ENCODE measurements around the gene ARF3.

The ARF3 gene

GRCh38 chr12:48980953-48981756, 23.9 kb upstream of the ARF3 start:
- no peak for DNase-seq

GRCh38 chr12:48980389-48980952, 23.2 kb upstream of the ARF3 start:
- DNase-seq: no peak

GRCh38 chr12:48979602-48980388, 22.5 kb upstream of the ARF3 start:
- no peak for DNase-seq

- no peak for DNase-seq
Measured at GRCh38 chr12:48978741-48979601, 21.7 kb upstream of the ARF3 start.

- no peak for DNase-seq
Measured at GRCh38 chr12:48978291-48978740, 21.0 kb upstream of the ARF3 start, which contains the start of gene WNT1. Gene WNT1 (plus strand): TSS chr12:48978322. CDS start chr12:48978651, 329 bp downstream.

GRCh38 chr12:48977290-48978281, 20.3 kb upstream of the ARF3 start:
- DNase-seq: no peak

GRCh38 chr12:48973941-48974673, 16.8 kb upstream of the ARF3 start:
- no peak for DNase-seq

GRCh38 chr12:48973531-48973930, 16.2 kb upstream of the ARF3 start:
- no peak for DNase-seq

GRCh38 chr12:48972952-48973483, 15.7 kb upstream of the ARF3 start:
- no peak for DNase-seq

GRCh38 chr12:48972213-48972951, 15.1 kb upstream of the ARF3 start:
- no peak for DNase-seq

- no peak for DNase-seq
Measured at GRCh38 chr12:48970702-48971334, 13.5 kb upstream of the ARF3 start.

- DNase-seq: no peak
Measured at GRCh38 chr12:48969833-48970701, 12.8 kb upstream of the ARF3 start.

- DNase-seq: no peak
Measured at GRCh38 chr12:48969160-48969771, 12.0 kb upstream of the ARF3 start.

- DNase-seq: no peak
Measured at GRCh38 chr12:48968467-48968866, 11.2 kb upstream of the ARF3 start.

GRCh38 chr12:48967991-48968390, 10.7 kb upstream of the ARF3 start:
- no peak for DNase-seq

GRCh38 chr12:48966177-48966895, 9.0 kb upstream of the ARF3 start:
- no peak for DNase-seq

- no peak for DNase-seq
Measured at GRCh38 chr12:48965298-48965838, 8.1 kb upstream of the ARF3 start.

Measured in DMS 273 treated with DMSO at 0.1 percent for 48 hours (cell line).